Muscle layer of colon (tissue), 2 donors: ENCODE measurements around the gene INHBC.

Experiments used
- H3K27ac ChIP-seq: one replicate; pipeline ENCODE4 v1.7.0; 2013; ENCODE audit warnings: low read depth, mild to moderate bottlenecking, low read length, moderate library complexity
- H3K27me3 ChIP-seq, 2 donors: one replicate each; pipeline ENCODE4 v1.7.0; 2013; ENCODE audit warnings: low read length in 2 of 2, mild to moderate bottlenecking in 2 of 2; ENCODE audit not compliant: insufficient read depth in 2 of 2, control insufficient read depth in 1 of 2
- H3K36me3 ChIP-seq: one replicate; pipeline ENCODE4 v1.7.0; 2013; ENCODE audit warnings: mild to moderate bottlenecking, low read length; ENCODE audit not compliant: insufficient read depth
- H3K4me1 ChIP-seq: one replicate; pipeline ENCODE4 v1.7.0; 2013; ENCODE audit warnings: mild to moderate bottlenecking, low read length; ENCODE audit not compliant: insufficient read depth
- H3K4me3 ChIP-seq, 2 donors: one replicate each; pipeline ENCODE4 v1.7.0; 2013; ENCODE audit warnings: low read length in 2 of 2, low read depth in 1 of 2, mild to moderate bottlenecking in 1 of 2, moderate library complexity in 1 of 2
- H3K9ac ChIP-seq: one replicate; pipeline ENCODE4 v1.7.0; 2013; ENCODE audit warnings: low read length
- H3K9me3 ChIP-seq: one replicate; pipeline ENCODE4 v1.7.0; 2013; ENCODE audit warnings: mild to moderate bottlenecking, low read length
- donor health status: abdominal sarcoma.
- donor health status: Adenocarcinoma of cecum.

INHBC gene

GRCh38 chr12:57472391-57472790 is 37.8 kb downstream of the INHBC start:
- Histone ChIP-seq H3K27ac (no peak overlapping the region), H3K4me3 (no peak overlapping the region), H3K4me1 (peaks cover 6% of the 10 kb centered on the region), H3K27me3 (peaks cover 20 to 37% of the 10 kb centered on the region in 2 donors), H3K9ac (no peak overlapping the region), H3K36me3 (no peaks in the 10 kb centered on the region), H3K9me3 (no peaks in the 10 kb centered on the region)

DNA sequence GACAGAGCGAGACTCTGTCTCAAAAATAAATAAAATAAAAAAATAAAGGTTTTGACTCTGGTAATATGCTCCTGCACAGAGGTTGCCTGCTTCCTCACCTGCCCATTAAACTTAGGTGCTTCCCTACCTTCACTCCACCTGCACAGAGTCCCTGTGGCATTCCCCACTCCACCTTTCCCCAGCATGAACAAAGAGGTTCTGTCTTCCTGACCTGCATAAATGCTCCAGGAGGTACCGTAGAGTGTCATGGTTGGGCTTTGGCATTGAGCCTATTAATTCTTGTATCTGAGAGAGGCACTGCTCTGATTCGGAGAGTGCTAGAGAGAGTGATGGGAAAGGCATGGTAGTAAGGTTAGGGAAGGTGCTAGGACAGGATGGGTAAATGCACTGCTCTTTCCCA is 38.8 kb downstream of the INHBC start:
- peaks cover 22 to 47% of the 10 kb centered on the region in 2 donors for H3K27me3 ChIP-seq
- H3K9ac ChIP-seq: no peak overlapping the region
- no peak overlapping the region for H3K27ac ChIP-seq
- H3K9me3 ChIP-seq: no peaks in the 10 kb centered on the region
- H3K4me1 ChIP-seq: peaks cover 6% of the 10 kb centered on the region
- H3K36me3 ChIP-seq: no peaks in the 10 kb centered on the region
- H3K4me3 ChIP-seq: no peak overlapping the region

DNA sequence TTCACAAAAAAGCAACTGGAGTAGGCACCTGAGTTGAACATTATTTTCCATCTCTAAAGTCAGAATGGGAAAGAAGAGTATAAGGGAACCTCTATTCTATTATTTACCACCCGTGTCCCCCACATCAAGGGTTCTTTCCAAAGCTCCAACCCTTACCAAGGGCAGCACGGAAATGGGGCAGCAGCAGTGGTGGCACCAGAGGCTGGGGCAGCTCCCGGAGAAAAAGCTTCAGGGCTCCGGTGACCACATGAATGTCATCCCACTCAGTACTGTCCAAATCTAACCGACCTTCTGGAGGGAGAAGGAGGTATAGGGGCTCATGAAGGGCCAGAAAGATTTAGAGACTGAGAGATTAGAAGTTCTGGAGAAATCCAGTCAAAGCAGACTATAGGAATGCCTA is 39.3 kb downstream of the INHBC start:
- Histone ChIP-seq H3K27me3 (peaks cover 22 to 48% of the 10 kb centered on the region in 2 donors), H3K27ac (no peak overlapping the region), H3K36me3 (no peaks in the 10 kb centered on the region), H3K4me1 (peaks cover 6% of the 10 kb centered on the region), H3K9ac (no peak overlapping the region), H3K9me3 (no peaks in the 10 kb centered on the region), H3K4me3 (no peak overlapping the region)

DNA sequence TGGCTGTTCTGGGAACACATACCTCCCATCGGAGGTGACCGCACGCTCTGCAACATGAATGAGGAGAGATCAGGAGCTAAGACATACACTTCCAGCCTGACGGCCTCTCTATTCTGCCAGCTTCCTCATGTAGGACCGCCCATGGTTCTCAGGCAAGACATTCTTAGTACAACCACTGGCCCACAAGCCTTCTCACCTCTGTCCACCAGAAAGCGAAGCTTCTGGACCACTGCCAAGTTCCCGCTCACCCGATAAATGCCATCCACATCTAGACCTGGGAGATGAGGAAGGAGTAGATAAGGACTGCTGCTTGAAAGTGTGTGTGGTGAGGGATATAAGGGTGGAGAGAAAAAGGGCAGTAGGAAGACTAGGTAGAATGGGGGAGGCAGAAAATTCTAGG is 39.8 kb downstream of the INHBC start:
- no peak overlapping the region for H3K9ac ChIP-seq
- H3K9me3 ChIP-seq: no peaks in the 10 kb centered on the region
- peaks cover 22 to 48% of the 10 kb centered on the region in 2 donors for H3K27me3 ChIP-seq
- no peak overlapping the region for H3K27ac ChIP-seq
- peaks cover 6% of the 10 kb centered on the region for H3K4me1 ChIP-seq
- H3K4me3 ChIP-seq: no peak overlapping the region
- no peaks in the 10 kb centered on the region for H3K36me3 ChIP-seq

- no peak overlapping the region for H3K27ac ChIP-seq
- H3K36me3 ChIP-seq: no peaks in the 10 kb centered on the region
- no peak overlapping the region for H3K4me3 ChIP-seq
- peaks cover 22 to 48% of the 10 kb centered on the region in 2 donors for H3K27me3 ChIP-seq
- no peak overlapping the region for H3K9ac ChIP-seq
- no peaks in the 10 kb centered on the region for H3K9me3 ChIP-seq
- peaks cover 6% of the 10 kb centered on the region for H3K4me1 ChIP-seq
Measured at GRCh38 chr12:57474862-57475261, 40.3 kb downstream of the INHBC start.

GRCh38 chr12:57475271-57476161 is 40.9 kb downstream of the INHBC start:
- Histone ChIP-seq H3K27ac (no peak overlapping the region), H3K9me3 (no peaks in the 10 kb centered on the region), H3K36me3 (no peaks in the 10 kb centered on the region), H3K27me3 (peaks cover 22 to 48% of the 10 kb centered on the region in 2 donors), H3K4me3 (peak overlapping the region; percentile 56 to 62), H3K4me1 (peaks cover 6% of the 10 kb centered on the region), H3K9ac (no peak overlapping the region)

- H3K9ac ChIP-seq: no peak overlapping the region
- H3K27me3 ChIP-seq: peaks cover 22 to 48% of the 10 kb centered on the region in 2 donors
- H3K4me3 ChIP-seq: peak overlapping the region; percentile 56 to 62
- H3K9me3 ChIP-seq: no peaks in the 10 kb centered on the region
- H3K27ac ChIP-seq: no peak overlapping the region
- H3K4me1 ChIP-seq: peaks cover 6% of the 10 kb centered on the region
- no peaks in the 10 kb centered on the region for H3K36me3 ChIP-seq
Measured at GRCh38 chr12:57476162-57476992, 41.8 kb downstream of the INHBC start.

- H3K4me3 ChIP-seq: no peak overlapping the region
- peaks cover 22 to 45% of the 10 kb centered on the region in 2 donors for H3K27me3 ChIP-seq
- peaks cover 6% of the 10 kb centered on the region for H3K4me1 ChIP-seq
- no peaks in the 10 kb centered on the region for H3K36me3 ChIP-seq
- H3K9ac ChIP-seq: no peak overlapping the region
- no peaks in the 10 kb centered on the region for H3K9me3 ChIP-seq
- H3K27ac ChIP-seq: no peak overlapping the region
Measured at GRCh38 chr12:57476993-57477709, 42.6 kb downstream of the INHBC start.

- Histone ChIP-seq H3K9me3 (no peaks in the 10 kb centered on the region), H3K9ac (no peak overlapping the region), H3K27ac (no peak overlapping the region), H3K36me3 (no peaks in the 10 kb centered on the region), H3K4me3 (no peak overlapping the region), H3K27me3 (peaks cover 22 to 45% of the 10 kb centered on the region in 2 donors), H3K4me1 (peaks cover 6% of the 10 kb centered on the region)
Measured at GRCh38 chr12:57477710-57478681, 43.4 kb downstream of the INHBC start.

- Histone ChIP-seq H3K4me3 (no peak overlapping the region), H3K9ac (no peak overlapping the region), H3K4me1 (peaks cover 6% of the 10 kb centered on the region), H3K9me3 (no peaks in the 10 kb centered on the region), H3K27me3 (peaks cover 20 to 43% of the 10 kb centered on the region in 2 donors), H3K27ac (no peak overlapping the region), H3K36me3 (no peaks in the 10 kb centered on the region)
Measured at GRCh38 chr12:57479043-57479375, 44.4 kb downstream of the INHBC start.
